Right lobe of liver (tissue), 4 donors: ENCODE measurements around the gene ODC1.

Experiments used
- CTCF ChIP-seq, 4 donors: fragments of 200-600 bp in 3 of 4; fragments of 450-650 bp in 1 of 4; IDR thresholded peaks; one replicate each; pipeline versions ENCODE4 v1.5.1 to v1.8.0; 2016 to 2022; ENCODE audit warnings: antibody characterized with exemption in 4 of 4, mild to moderate bottlenecking in 2 of 4
- POLR2A ChIP-seq: fragments of 450-650 bp; IDR thresholded peaks from one replicate; pipeline ENCODE4 v1.6.1; 2017; ENCODE audit warnings: antibody characterized with exemption, mild to moderate bottlenecking
- donor health status: DM: no; HTN: no; CAD: no.
- donor health status: DM: no; HTN: no; CAD: no.
- donor health status: DM: no; HTN: yes; CAD: no.

- TF ChIP-seq CTCF (IDR thresholded peaks at IDR 0.05): no peak
- TF ChIP-seq POLR2A: no peak
Measured at GRCh38 chr2:10467401-10467800, 19.3 kb upstream of the ODC1 start.
